NCI-H187 treated with DMSO at 0.1 percent for 48 hours (cell line): ENCODE results near the gene LAMTOR1.

ENCODE experiments used
- DNase-seq: peaks from one replicate; lab custom pipeline; 2025; lab: John Stamatoyannopoulos, UW

LAMTOR1 gene

GRCh38 chr11:72119198-72119597 is 16.1 kb upstream of the LAMTOR1 start:
- DNase-seq = no peak

GRCh38 chr11:72116019-72116755 is 13.1 kb upstream of the LAMTOR1 start:
- no peak for DNase-seq

- no peak for DNase-seq
These were observed 11.5 kb upstream of the LAMTOR1 start for GRCh38 chr11:72114570-72114969.

GRCh38 chr11:72112978-72113808 is 10.1 kb upstream of the LAMTOR1 start:
- no peak for DNase-seq

- DNase-seq = peak; percentile 98
These were observed 9.3 kb upstream of the LAMTOR1 start, which contains the start of gene ANAPC15 for GRCh38 chr11:72112143-72112977. Gene ANAPC15, minus strand, starts transcription at chr11:72112695. Its CDS starts 1,419 bp downstream, at chr11:72111276.

GRCh38 chr11:72111300-72112142 is 8.4 kb upstream of the LAMTOR1 start:
- no peak for DNase-seq

GRCh38 chr11:72105888-72106287 is 2.8 kb upstream of the LAMTOR1 start, which contains the start of gene TOMT:
Gene TOMT, plus strand, starts transcription at chr11:72105924. Its CDS starts 28 bp downstream, at chr11:72105952.
- no peak for DNase-seq

GRCh38 chr11:72103754-72104167 is 664 bp upstream of the LAMTOR1 start:
- DNase-seq = no peak

- DNase-seq = no peak
These were observed 509 bp downstream of the LAMTOR1 start for GRCh38 chr11:72102631-72102945.

- no peak for DNase-seq
These were observed 935 bp downstream of the LAMTOR1 start for GRCh38 chr11:72102162-72102561.

- DNase-seq = no peak
These were observed 2.6 kb downstream of the LAMTOR1 start for GRCh38 chr11:72100462-72100861.

GRCh38 chr11:72100009-72100408 is 3.1 kb downstream of the LAMTOR1 start:
- no peak for DNase-seq

GRCh38 chr11:72098741-72099140 is 4.4 kb downstream of the LAMTOR1 start:
- DNase-seq = no peak

GRCh38 chr11:72091292-72091691 is 11.8 kb downstream of the LAMTOR1 start:
- DNase-seq = no peak

- no peak for DNase-seq
These were observed 14.9 kb downstream of the LAMTOR1 start for GRCh38 chr11:72088076-72088808.

- no peak for DNase-seq
These were observed 17.3 kb downstream of the LAMTOR1 start for GRCh38 chr11:72085621-72086351.

GRCh38 chr11:72084965-72085364 is 18.1 kb downstream of the LAMTOR1 start:
- no peak for DNase-seq

GRCh38 chr11:72084076-72084475 is 19.0 kb downstream of the LAMTOR1 start:
- no peak for DNase-seq

- DNase-seq = no peak
These were observed 19.7 kb downstream of the LAMTOR1 start for GRCh38 chr11:72083414-72083813.
